ENCODE data around the gene SEZ6L.

Gene SEZ6L

DNA sequence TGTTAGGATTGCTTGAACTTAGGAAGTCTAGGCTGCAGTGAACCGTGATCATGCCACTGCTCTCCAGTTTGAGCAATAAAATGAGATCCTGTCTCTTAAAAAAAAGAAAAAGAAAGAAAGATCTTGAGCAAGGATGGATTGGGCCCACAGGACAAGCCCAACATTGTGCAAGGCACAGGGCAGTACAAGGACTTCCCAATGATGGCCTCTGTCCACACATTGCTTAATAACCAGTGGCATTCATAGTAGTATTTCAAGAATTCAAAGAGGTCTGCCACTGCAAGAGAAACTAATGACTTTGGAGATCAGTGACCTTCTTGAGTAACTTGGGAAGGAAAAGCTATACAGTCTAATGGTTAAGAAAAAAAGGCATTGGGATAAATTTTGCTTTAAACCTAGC, 44.6 kb downstream of the SEZ6L start:
- H3K36me3 ChIP-seq (ENCODE audit: control insufficient read depth in 2 of 2, insufficient read depth in 2 of 2, low read length in 2 of 2): no peaks in the 10 kb centered on the region
- H3K27ac ChIP-seq (ENCODE audit: low read length): no peak overlapping the region
- no peak overlapping the region for H3K4me3 ChIP-seq (ENCODE audit: low read length in 2 of 2)
- peaks cover 0 to 7% of the 10 kb centered on the region in 2 donors for H3K27me3 ChIP-seq (ENCODE audit: control insufficient read depth in 1 of 2, insufficient read depth in 2 of 2, low read length in 2 of 2)
- H3K4me1 ChIP-seq (ENCODE audit: control insufficient read depth, insufficient read depth, low read length): no peaks in the 10 kb centered on the region
- no peaks in the 10 kb centered on the region for H3K9me3 ChIP-seq (ENCODE audit: control insufficient read depth in 2 of 2, low read length in 2 of 2)
- no peak overlapping the region for H3K9ac ChIP-seq (ENCODE audit: low read length in 2 of 2)

DNA sequence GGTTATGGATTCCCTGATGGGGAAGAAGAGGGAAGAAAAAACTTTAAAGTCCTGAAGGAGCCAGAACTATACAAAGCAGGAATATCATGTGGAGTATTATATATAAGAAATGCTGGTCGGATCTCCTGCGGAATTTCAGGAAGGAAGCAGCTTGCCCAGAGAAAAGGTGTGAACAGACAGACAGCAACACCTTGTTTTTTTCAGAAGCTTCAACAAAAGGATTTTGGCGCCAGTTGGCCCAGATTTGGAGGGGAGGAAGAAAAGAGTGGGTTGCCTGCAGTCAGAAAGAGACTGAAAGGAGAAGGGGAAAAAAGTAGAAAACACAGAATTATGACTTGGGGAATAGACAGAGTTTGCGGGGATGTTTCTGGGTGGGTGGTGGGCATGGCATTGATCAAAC, 45.2 kb downstream of the SEZ6L start:
- H3K4me3 ChIP-seq (ENCODE audit: low read length in 2 of 2): no peak overlapping the region
- peaks cover 0 to 7% of the 10 kb centered on the region in 2 donors for H3K27me3 ChIP-seq (ENCODE audit: control insufficient read depth in 1 of 2, insufficient read depth in 2 of 2, low read length in 2 of 2)
- no peaks in the 10 kb centered on the region for H3K36me3 ChIP-seq (ENCODE audit: control insufficient read depth in 2 of 2, insufficient read depth in 2 of 2, low read length in 2 of 2)
- no peaks in the 10 kb centered on the region for H3K9me3 ChIP-seq (ENCODE audit: control insufficient read depth in 2 of 2, low read length in 2 of 2)
- no peak overlapping the region for H3K9ac ChIP-seq (ENCODE audit: low read length in 2 of 2)
- H3K27ac ChIP-seq (ENCODE audit: low read length): no peak overlapping the region
- no peaks in the 10 kb centered on the region for H3K4me1 ChIP-seq (ENCODE audit: control insufficient read depth, insufficient read depth, low read length)

DNA sequence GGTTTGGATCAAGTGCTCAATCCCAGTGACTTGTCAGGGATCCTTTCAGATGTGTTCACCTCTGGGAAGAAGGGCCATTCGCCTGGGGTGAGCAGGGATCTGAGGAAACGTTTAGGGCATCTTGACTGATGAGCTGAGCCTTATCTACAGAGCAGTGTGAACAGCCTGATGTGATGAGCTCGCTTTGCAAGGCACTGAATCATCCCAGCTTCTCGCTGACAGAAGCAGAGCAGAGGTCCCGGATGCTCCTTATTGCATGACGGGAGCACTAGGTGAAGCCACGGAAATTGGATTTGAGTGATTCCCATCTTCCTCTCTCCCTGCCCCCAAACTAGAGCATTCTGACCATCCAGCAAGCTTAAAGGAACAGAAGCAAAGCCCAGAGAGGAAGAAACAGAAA, 46.5 kb downstream of the SEZ6L start:
- no peaks in the 10 kb centered on the region for H3K36me3 ChIP-seq (ENCODE audit: control insufficient read depth in 2 of 2, insufficient read depth in 2 of 2, low read length in 2 of 2)
- H3K4me1 ChIP-seq (ENCODE audit: control insufficient read depth, insufficient read depth, low read length): no peaks in the 10 kb centered on the region
- H3K27me3 ChIP-seq (ENCODE audit: control insufficient read depth in 1 of 2, insufficient read depth in 2 of 2, low read length in 2 of 2): peaks cover 0 to 7% of the 10 kb centered on the region in 2 donors
- H3K9ac ChIP-seq (ENCODE audit: low read length in 2 of 2): no peak overlapping the region
- H3K9me3 ChIP-seq (ENCODE audit: control insufficient read depth in 2 of 2, low read length in 2 of 2): no peaks in the 10 kb centered on the region
- H3K27ac ChIP-seq (ENCODE audit: low read length): no peak overlapping the region
- no peak overlapping the region for H3K4me3 ChIP-seq (ENCODE audit: low read length in 2 of 2)

DNA sequence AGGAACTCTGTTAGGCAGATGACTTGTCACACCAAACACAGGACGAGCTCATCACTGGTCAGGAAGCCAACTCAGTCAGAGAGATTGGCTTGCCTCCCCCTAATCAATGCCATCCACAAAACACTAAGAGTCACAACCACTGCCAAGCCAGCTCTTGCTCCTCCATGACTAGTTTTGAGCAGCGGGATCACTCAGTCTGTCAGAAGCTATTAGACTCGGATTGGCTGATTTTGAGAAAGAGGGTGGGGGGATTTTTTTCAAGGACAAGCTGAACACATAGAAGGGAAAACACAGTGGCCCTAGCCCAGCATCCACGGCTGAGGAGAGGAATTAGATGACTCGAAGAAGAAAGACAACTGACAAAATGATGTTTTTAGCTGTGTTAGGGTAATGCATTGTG, 55.9 kb downstream of the SEZ6L start:
- H3K27ac ChIP-seq (ENCODE audit: low read length): no peak overlapping the region
- peaks cover 3 to 11% of the 10 kb centered on the region in 2 donors for H3K27me3 ChIP-seq (ENCODE audit: control insufficient read depth in 1 of 2, insufficient read depth in 2 of 2, low read length in 2 of 2)
- H3K9ac ChIP-seq (ENCODE audit: low read length in 2 of 2): no peak overlapping the region
- no peaks in the 10 kb centered on the region for H3K36me3 ChIP-seq (ENCODE audit: control insufficient read depth in 2 of 2, insufficient read depth in 2 of 2, low read length in 2 of 2)
- H3K4me3 ChIP-seq (ENCODE audit: low read length in 2 of 2): no peak overlapping the region
- no peaks in the 10 kb centered on the region for H3K9me3 ChIP-seq (ENCODE audit: control insufficient read depth in 2 of 2, low read length in 2 of 2)
- H3K4me1 ChIP-seq (ENCODE audit: control insufficient read depth, insufficient read depth, low read length): no peaks in the 10 kb centered on the region

DNA sequence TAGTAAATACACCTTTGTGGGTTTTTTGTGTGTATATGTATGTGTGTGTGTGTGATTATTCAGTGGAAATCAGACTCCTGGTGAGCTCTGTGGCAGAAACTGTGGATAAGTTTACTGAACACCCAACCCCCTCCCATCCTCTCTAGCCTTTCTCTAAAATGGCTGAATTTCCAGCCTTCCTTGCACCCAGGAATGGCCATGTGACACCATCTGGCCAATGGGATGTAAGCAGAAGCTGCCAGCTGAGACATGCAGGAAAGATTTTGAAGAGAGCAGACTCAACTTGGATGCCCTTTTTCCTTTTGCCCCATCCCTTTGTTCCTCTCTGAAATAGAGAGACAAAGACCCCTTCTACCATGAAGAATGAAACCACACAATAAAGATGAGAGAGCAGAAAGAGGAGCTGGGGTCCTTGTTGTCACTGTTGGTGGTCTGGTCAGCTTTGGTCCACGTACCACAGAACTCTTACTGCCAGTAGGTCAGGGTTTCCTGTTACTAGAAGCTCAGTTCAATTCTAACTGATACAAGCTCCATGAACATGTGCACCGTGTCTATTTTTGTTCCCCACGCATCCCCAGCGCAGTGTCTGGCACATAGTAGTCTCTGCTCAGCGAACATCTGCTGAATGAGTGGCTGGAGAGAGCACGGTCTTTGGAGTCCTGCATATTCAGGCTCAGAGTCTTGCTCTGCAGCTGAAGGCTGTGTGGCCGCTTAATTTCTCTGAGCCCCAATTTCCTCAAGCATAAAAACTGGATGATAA, 57.5 kb downstream of the SEZ6L start:
- no peaks in the 10 kb centered on the region for H3K4me1 ChIP-seq (ENCODE audit: control insufficient read depth, insufficient read depth, low read length)
- no peak overlapping the region for H3K4me3 ChIP-seq (ENCODE audit: low read length in 2 of 2)
- no peaks in the 10 kb centered on the region for H3K9me3 ChIP-seq (ENCODE audit: control insufficient read depth in 2 of 2, low read length in 2 of 2)
- peaks cover 9 to 14% of the 10 kb centered on the region in 2 donors for H3K27me3 ChIP-seq (ENCODE audit: control insufficient read depth in 1 of 2, insufficient read depth in 2 of 2, low read length in 2 of 2)
- no peak overlapping the region for H3K27ac ChIP-seq (ENCODE audit: low read length)
- H3K9ac ChIP-seq (ENCODE audit: low read length in 2 of 2): no peak overlapping the region
- H3K36me3 ChIP-seq (ENCODE audit: control insufficient read depth in 2 of 2, insufficient read depth in 2 of 2, low read length in 2 of 2): no peaks in the 10 kb centered on the region

DNA sequence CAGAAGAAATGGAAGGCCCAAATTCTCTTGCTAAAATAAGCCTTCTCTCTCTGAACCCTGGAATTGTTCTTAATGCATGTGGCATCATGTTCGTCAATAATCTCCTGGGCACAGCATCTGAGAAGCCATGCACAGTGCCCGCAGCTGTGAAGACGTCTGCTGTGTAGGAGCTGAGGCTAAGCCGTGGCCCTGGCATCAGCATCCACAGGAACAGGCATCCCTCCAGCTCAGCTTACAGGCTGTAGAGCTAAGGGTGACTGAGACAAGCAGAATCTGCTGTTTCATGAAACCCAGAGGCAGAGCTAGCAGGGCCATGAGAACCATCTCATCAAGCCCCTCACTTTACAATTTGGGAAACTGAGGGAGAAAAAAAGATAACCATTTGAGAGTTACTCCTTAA, 60.6 kb downstream of the SEZ6L start:
- Histone ChIP-seq H3K4me3 (ENCODE audit: low read length in 2 of 2) (no peak overlapping the region), H3K9ac (ENCODE audit: low read length in 2 of 2) (no peak overlapping the region), H3K27me3 (ENCODE audit: control insufficient read depth in 1 of 2, insufficient read depth in 2 of 2, low read length in 2 of 2) (peaks cover 11 to 20% of the 10 kb centered on the region in 2 donors), H3K4me1 (ENCODE audit: control insufficient read depth, insufficient read depth, low read length) (no peaks in the 10 kb centered on the region), H3K36me3 (ENCODE audit: control insufficient read depth in 2 of 2, insufficient read depth in 2 of 2, low read length in 2 of 2) (no peaks in the 10 kb centered on the region), H3K27ac (ENCODE audit: low read length) (no peak overlapping the region), H3K9me3 (ENCODE audit: control insufficient read depth in 2 of 2, low read length in 2 of 2) (no peaks in the 10 kb centered on the region)

DNA sequence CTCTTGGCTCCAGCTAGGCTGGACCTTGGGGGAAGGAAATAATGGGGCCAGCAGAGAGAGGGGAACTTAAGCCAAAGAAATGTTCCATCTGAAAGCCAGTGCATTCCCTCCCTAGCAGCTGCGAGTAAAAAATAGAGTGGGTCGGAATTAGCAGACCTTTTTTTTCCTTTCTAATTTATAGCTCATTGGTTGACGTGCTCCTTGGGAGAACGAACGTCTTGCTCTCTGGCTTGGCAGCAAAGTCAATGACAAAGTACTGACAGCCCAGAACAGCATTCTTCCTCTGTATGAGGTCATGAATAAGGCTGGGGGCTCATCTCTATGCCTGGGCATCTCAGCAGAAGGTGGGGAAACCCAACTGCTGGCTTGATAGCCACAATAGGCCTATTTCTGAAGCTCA, 65.0 kb downstream of the SEZ6L start:
- Histone ChIP-seq H3K36me3 (ENCODE audit: control insufficient read depth in 2 of 2, insufficient read depth in 2 of 2, low read length in 2 of 2) (no peaks in the 10 kb centered on the region), H3K27me3 (ENCODE audit: control insufficient read depth in 1 of 2, insufficient read depth in 2 of 2, low read length in 2 of 2) (peaks cover 14 to 23% of the 10 kb centered on the region in 2 donors), H3K9ac (ENCODE audit: low read length in 2 of 2) (no peak overlapping the region), H3K4me3 (ENCODE audit: low read length in 2 of 2) (no peak overlapping the region), H3K9me3 (ENCODE audit: control insufficient read depth in 2 of 2, low read length in 2 of 2) (no peaks in the 10 kb centered on the region), H3K4me1 (ENCODE audit: control insufficient read depth, insufficient read depth, low read length) (no peaks in the 10 kb centered on the region), H3K27ac (ENCODE audit: low read length) (no peak overlapping the region)

DNA sequence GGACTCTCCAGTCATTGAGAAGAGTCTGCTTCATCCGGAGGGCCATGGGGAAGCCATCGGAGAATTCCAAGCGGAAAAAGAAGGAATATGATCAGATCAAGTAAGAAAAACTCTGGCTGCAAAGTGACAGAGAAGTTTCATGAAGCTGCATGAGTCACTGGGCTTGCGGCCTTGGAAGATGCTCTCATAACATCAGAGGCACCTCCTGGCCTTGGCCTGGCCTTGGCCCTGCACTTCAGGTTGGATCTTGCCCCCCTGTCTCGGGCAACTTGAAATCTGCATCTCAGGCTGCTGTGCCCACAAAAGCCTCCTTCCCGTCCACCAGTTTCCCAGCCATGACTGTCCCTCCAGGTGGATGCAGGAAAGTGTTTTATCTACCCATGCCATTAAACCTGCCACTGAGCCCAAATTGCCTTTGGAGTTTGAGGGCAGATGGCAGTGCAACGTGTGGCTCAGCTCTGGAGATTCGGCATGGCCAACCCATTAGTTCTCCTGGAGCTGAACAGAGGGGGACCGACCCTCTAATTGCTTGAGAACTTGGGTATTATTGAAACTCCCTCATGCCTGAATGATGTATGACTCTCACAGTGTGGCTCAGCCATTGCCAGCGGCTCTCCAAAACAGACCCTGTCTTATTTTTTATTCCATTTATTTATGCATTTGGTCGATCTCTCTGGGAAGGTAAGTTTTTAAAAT, 66.7 kb downstream of the SEZ6L start:
- Histone ChIP-seq H3K27me3 (ENCODE audit: control insufficient read depth in 1 of 2, insufficient read depth in 2 of 2, low read length in 2 of 2) (peaks cover 16 to 23% of the 10 kb centered on the region in 2 donors), H3K9ac (ENCODE audit: low read length in 2 of 2) (no peak overlapping the region), H3K36me3 (ENCODE audit: control insufficient read depth in 2 of 2, insufficient read depth in 2 of 2, low read length in 2 of 2) (no peaks in the 10 kb centered on the region), H3K27ac (ENCODE audit: low read length) (no peak overlapping the region), H3K4me3 (ENCODE audit: low read length in 2 of 2) (no peak overlapping the region), H3K4me1 (ENCODE audit: control insufficient read depth, insufficient read depth, low read length) (no peaks in the 10 kb centered on the region), H3K9me3 (ENCODE audit: control insufficient read depth in 2 of 2, low read length in 2 of 2) (no peaks in the 10 kb centered on the region)

DNA sequence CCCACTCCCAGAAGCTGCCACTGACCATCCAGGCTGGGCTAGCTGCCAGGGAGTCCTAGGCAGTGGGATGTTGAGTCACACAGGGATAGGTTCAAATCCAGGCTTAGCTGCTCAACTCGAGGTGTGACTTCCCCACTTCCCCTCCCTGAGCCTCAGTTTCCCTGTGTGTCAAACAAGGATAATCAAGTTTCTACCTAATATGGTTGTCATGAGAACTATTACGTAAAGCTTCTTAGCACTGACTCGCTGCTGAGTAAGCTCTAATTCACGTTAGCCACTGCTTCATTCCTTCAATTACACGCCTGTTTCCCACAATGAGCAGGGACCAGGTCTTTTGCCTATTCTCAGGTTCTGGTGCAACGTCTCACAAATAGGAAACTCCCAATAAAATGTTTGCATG, 67.7 kb downstream of the SEZ6L start:
- H3K36me3 ChIP-seq (ENCODE audit: control insufficient read depth in 2 of 2, insufficient read depth in 2 of 2, low read length in 2 of 2): no peaks in the 10 kb centered on the region
- no peaks in the 10 kb centered on the region for H3K4me1 ChIP-seq (ENCODE audit: control insufficient read depth, insufficient read depth, low read length)
- H3K4me3 ChIP-seq (ENCODE audit: low read length in 2 of 2): no peak overlapping the region
- H3K27ac ChIP-seq (ENCODE audit: low read length): no peak overlapping the region
- no peaks in the 10 kb centered on the region for H3K9me3 ChIP-seq (ENCODE audit: control insufficient read depth in 2 of 2, low read length in 2 of 2)
- no peak overlapping the region for H3K9ac ChIP-seq (ENCODE audit: low read length in 2 of 2)
- peaks cover 15% of the 10 kb centered on the region in 2 donors for H3K27me3 ChIP-seq (ENCODE audit: control insufficient read depth in 1 of 2, insufficient read depth in 2 of 2, low read length in 2 of 2)

DNA sequence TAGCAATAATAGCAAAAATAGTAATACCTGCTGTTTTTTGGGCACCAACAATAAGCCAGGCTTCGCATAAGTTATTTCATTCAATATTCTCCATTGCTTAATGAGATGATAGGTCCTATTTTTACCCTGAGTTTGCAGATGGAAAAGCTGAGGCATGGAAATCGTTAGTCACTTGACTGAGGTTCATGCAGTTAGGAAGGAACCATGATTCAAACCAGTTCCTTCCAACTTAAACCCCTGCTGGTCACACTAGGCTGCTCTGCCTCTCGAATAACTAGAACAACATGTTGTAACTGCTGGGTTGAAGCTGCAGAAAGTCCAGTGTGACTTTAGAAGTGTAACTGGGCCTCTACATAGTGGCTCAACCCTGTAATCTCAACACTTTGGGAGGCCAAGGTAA, 69.3 kb downstream of the SEZ6L start:
- peaks cover 13 to 15% of the 10 kb centered on the region in 2 donors for H3K27me3 ChIP-seq (ENCODE audit: control insufficient read depth in 1 of 2, insufficient read depth in 2 of 2, low read length in 2 of 2)
- no peaks in the 10 kb centered on the region for H3K36me3 ChIP-seq (ENCODE audit: control insufficient read depth in 2 of 2, insufficient read depth in 2 of 2, low read length in 2 of 2)

DNA sequence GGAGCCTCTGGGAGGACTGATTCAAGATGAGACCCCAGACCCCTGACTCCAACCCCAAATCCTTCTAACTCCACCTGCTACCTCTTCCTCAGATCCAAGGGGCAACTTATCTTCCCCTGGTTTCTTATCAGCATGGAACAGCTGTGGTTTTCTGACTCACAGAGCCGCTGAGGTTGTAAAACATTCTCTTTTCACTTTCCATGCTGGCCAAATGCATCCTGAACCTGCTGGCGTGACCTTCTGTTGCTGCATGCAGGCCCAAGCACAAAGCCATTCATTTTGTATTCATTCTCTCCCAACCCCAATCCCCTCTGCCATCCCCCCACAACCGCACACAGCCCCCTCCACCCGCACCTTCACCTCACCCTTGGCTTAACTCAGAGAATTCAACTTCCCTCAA, 70.3 kb downstream of the SEZ6L start:
- Histone ChIP-seq H3K27ac (ENCODE audit: low read length) (no peak overlapping the region), H3K36me3 (ENCODE audit: control insufficient read depth in 2 of 2, insufficient read depth in 2 of 2, low read length in 2 of 2) (no peaks in the 10 kb centered on the region), H3K9ac (ENCODE audit: low read length in 2 of 2) (no peak overlapping the region), H3K4me3 (ENCODE audit: low read length in 2 of 2) (no peak overlapping the region), H3K4me1 (ENCODE audit: control insufficient read depth, insufficient read depth, low read length) (no peaks in the 10 kb centered on the region), H3K9me3 (ENCODE audit: control insufficient read depth in 2 of 2, low read length in 2 of 2) (no peaks in the 10 kb centered on the region), H3K27me3 (ENCODE audit: control insufficient read depth in 1 of 2, insufficient read depth in 2 of 2, low read length in 2 of 2) (peaks cover 11 to 12% of the 10 kb centered on the region in 2 donors)

More for the DNA sequence above, 69.3 kb downstream of the SEZ6L start:
- no peaks in the 10 kb centered on the region for H3K9me3 ChIP-seq (ENCODE audit: control insufficient read depth in 2 of 2, low read length in 2 of 2)
- H3K27ac ChIP-seq (ENCODE audit: low read length): no peak overlapping the region
- H3K4me3 ChIP-seq (ENCODE audit: low read length in 2 of 2): no peak overlapping the region
- no peaks in the 10 kb centered on the region for H3K4me1 ChIP-seq (ENCODE audit: control insufficient read depth, insufficient read depth, low read length)
- no peak overlapping the region for H3K9ac ChIP-seq (ENCODE audit: low read length in 2 of 2)
